HTR-8/SVneo (cell line): Measurements from ENCODE around the gene QSOX2.

Experiments
- DNase-seq: peaks from one replicate; pipeline ENCODE4 v3.0.0; 2011; ENCODE audit warnings: low spot score, mixed read lengths; ENCODE audit not compliant: insufficient read length
- FAIRE-seq: peaks from 2 replicates; lab custom pipeline; 2011; peaks lifted over from hg19 to GRCh38; lab: Jason Lieb, UNC

Gene QSOX2

DNA sequence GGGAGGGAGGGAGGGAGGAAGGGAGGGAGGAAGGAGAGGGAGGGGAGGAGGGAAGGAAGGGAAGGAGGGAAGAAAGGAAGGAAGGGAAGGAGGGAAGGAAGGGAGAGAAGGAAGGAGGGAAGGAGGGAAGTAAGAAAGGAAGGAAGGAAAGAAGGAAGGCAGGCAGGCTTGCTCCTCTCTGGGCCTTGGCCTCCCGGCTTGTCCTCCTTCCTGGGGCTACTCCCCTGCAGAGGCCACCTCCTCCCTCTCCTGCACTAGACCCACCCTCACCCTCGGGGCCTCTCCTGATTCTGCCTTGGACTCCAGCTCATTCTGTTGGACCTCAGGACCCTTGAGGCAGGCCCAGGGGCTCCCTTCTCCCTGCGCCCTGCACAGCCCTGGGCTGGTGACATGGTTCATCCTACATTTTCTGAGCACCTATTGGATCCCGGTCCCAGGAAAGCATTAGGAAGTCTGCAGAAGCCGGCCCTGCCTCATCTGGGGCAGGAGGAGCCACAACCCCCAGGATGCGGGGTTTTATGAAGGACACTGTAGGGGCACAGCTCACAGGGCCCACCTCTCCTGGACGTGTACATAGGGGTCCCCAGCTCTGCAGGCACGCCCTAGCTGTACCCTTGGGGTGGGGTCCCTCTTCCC, 63.7 kb downstream of the QSOX2 start:
- DNase-seq (no peak), FAIRE-seq (no peak)

DNA sequence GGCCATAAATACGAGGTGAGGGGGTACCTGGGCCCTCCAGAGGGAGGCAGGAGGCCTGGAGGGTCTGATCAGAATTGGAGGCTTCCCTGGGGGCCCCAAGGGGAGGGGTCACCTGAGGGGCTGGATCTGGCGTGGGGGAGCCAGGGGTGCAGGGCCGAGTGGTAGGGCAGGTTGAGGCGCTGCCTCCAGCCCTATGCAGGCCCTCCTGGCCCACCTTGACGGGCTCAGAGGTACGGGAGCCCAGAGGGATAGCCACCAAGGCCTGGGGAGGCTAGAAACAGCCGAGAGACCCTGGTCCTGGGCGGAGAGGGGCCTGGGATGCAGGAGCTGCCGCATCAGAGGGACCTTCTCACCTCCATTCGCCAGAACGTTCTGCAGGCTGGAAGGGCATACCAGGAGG, 65.0 kb downstream of the QSOX2 start:
- DNase-seq (no peak), FAIRE-seq (no peak)

GRCh38 chr9:136179761-136180160, 65.9 kb downstream of the QSOX2 start:
- FAIRE-seq = no peak

GRCh38 chr9:136179101-136179616, 66.5 kb downstream of the QSOX2 start:
- FAIRE-seq = no peak

More at GRCh38 chr9:136179761-136180160, 65.9 kb downstream of the QSOX2 start:
- DNase-seq = no peak

DNA sequence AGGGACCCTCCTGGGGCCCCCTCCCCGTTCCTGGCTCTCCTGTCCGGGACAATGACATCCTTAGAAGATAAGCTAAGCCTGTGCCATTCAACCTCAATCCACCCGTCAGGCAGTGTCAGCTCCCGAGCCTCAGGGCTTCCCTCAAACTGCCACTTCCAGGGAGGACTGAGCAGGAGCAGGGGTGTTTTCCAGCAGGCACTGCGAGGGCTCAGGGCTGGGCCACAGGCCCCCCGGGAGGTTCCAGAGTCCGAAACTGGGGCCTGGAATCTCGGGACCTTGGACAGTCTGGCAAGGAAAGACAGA, 66.9 kb downstream of the QSOX2 start:
- no peak for DNase-seq
- FAIRE-seq = no peak

More at GRCh38 chr9:136179101-136179616, 66.5 kb downstream of the QSOX2 start:
- DNase-seq = no peak

DNA sequence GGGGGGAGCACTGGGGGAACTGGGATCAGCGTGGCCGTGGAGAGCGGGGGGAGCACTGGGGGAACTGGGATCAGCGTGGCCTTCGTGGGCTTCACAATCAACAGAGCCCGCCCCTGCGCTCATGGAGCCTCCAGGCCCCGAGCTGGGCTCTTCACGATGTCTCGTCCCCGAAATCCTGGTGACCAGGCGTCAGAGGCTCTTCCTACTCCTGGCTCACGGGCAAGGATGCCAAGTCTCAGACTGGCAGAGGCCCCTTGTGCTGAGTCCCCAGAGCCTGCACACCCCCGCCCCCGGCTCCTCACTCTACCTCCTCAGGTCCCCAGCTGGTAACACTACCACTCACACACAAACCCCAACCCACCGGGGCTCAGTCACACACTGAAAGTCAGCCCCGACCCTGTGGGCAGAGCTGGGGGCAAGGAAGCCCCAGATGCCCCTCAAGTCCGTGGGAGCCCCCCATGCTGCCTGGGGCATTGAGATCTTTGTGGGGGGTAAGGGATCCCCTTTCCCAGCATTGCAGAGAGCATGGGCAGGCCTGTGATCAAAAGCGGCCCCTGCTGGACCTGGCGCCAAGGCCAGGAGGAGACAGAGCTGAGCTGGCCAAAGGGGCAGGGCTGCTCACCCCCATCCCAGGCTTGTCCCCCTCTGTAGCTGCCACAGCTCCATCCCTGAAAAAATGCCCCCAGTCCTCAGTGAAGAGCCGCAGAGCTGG, 67.4 kb downstream of the QSOX2 start:
- DNase-seq (no peak), FAIRE-seq (no peak)

DNA sequence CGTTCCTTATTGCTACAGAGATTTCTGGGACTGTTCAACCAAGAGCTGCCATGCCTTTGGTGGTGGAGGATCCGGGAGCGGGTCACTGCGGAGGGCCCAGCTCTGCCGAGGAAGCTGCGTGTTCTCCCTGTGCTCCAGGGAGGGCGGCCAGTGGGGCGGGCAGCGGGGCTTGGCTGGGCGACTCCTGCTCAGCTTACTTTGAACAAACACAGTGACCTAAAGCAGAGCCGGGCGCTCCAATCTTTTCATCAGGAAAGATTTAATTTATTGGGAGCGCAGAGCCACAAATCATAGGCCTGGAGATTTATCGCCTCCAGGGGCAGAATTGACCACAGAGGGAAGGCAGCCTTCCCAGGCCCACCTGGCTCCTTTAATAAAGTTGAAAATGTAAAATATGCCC, 68.4 kb downstream of the QSOX2 start:
- DNase-seq (no peak), FAIRE-seq (no peak)

DNA sequence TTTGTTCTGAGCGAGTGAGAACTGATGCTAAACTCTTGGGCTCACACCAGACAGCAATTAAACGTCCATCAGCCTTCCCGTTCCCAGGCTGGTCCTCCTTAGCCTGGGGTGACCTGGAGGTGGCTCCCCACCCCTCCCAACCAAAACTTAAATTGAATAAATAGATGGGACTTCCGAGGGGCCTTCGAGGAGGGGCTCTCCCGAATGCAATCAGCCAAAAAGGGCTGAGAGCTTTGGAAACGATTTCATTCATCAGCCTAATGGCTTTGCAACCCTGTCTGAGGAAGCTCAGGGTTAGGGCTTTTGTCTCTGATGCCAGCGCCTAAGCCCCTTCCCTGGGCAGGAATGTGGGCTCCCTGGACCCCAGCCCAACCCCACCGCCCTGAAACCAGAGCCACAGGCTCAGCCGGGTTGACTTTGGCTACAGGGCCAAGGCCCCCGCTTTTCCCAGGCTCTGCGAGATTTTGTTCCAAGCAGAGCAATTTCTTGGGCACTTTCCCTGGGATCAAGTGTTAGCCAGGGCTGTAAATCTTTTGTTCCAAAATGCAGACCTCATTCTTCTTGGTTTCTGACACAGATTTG, 69.9 kb downstream of the QSOX2 start:
- FAIRE-seq = no peak
- no peak for DNase-seq

- DNase-seq = no peak
- no peak for FAIRE-seq
Observed at GRCh38 chr9:136174779-136175615, 70.6 kb downstream of the QSOX2 start.

GRCh38 chr9:136173648-136174290, 71.8 kb downstream of the QSOX2 start:
- no peak for FAIRE-seq
- no peak for DNase-seq

- DNase-seq = no peak
- FAIRE-seq = no peak
Observed at GRCh38 chr9:136172412-136173079, 73.1 kb downstream of the QSOX2 start.

- DNase-seq (peak; percentile 46), FAIRE-seq (no peak)
Observed at GRCh38 chr9:136171801-136172411, 73.7 kb downstream of the QSOX2 start.

GRCh38 chr9:136171009-136171800, 74.4 kb downstream of the QSOX2 start:
- DNase-seq (no peak), FAIRE-seq (no peak)

- peak; percentile 53 for DNase-seq
- no peak for FAIRE-seq
Observed at GRCh38 chr9:136170006-136170901, 75.4 kb downstream of the QSOX2 start.

GRCh38 chr9:136169495-136169894, 76.1 kb downstream of the QSOX2 start:
- FAIRE-seq = no peak
- no peak for DNase-seq

DNA sequence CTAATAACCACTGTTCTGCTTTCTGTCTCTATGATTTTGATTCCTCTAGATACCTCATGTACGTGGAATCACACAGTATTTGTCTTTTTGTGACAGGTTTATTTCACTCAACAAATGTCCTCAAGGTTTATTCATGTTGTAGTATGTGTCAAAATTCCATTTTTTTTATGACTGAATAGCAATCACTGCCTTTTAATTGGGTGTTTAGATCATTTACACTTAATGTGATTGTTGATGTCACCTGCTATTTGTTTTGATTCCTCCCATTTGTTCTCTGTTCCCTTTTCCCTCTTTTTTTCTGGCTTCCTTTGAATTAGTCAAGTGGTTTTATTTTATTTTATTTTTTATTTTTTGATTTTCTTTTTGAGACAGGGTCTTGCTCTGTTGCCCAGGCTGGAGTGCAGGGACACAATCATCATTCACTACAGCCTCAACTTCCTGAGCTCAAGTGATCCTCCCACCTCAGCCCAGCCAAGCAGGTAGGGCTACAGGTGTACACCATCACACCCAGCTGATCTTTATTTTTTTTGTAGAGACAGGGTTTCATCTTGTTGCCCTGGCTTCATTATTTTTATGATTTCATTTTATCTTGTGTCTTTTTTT, 82.3 kb downstream of the QSOX2 start:
- FAIRE-seq (no peak), DNase-seq (no peak)

- no peak for DNase-seq
- FAIRE-seq = peak; percentile 87
Observed at GRCh38 chr9:136160995-136161610, 84.5 kb downstream of the QSOX2 start.
